Fibroblast of the aortic adventitia (primary cell): ENCODE measurements around the gene ZCCHC7. TPM values are rescaled to one million over a fixed set of nuclear protein-coding genes. Genes with fewer than 3 reads are reported as not detected.
"Not testable (repeated sequence)": the region's sequence is repeated elsewhere in the genome, so short reads cannot be mapped to it uniquely, and the experiment has no call there.

Source experiments
- DNase-seq: peaks from one replicate; pipeline ENCODE4 v3.0.0-alpha.2; 2010; ENCODE audit warnings: low read depth
- H3K4me3 ChIP-seq: 2 replicates; pipeline ENCODE4 v1.5.1; 2011; ENCODE audit warnings: low read depth, mild to moderate bottlenecking, control low read depth, low read length, moderate library complexity
- total RNA-seq: library from RNA; depleted of rRNA; stranded (reverse); fragments of >200 nt; gene quantifications from 2 replicates; pipeline ENCODE4 v1.2.3, GENCODE V29; 2012; ENCODE audit warnings: low replicate concordance
- TF ChIP-seq, protein P1 (sequence below): IDR thresholded peaks from 2 replicates; pipeline ENCODE4 v1.5.1; 2011; ENCODE audit warnings: mild to moderate bottlenecking, low read length, control low read depth, inconsistent platforms; ENCODE audit not compliant: insufficient read depth

Gene ZCCHC7
- total RNA-seq, 1 donor: 31.8 TPM

DNA sequence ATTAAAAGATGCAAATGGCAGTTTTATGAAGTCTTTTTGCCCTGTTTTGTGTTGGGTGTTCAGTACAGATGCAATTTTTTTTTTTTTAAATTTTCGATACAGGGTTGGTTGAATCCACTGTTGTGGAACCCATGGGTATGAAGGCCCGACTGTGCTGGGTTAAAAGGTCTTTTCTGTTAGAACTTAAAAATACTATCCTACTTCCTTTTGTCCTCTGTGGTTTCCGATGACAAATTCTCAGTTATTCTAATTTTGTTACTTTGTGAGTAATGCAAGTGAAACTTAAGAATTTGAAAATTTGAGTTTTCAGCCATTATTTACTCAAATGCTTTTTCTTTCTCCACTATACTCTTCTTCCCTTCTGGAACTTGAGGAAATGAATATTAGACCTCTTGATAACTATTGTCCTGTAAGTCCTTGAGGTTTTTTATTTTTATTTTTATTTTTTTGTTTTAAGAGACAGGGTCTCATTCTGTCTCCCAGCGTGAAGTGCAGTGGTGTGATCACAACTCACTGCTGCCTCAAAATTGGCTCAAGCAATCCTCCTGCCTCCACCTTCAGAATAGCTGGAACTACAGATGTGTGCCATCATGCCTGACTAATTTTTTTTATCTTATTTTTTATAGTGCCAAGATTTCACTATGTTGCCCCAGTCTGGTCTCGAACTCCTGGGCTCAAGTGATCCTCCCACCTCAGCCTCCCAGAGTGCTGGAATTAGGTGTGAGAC, 67.5 kb downstream of the ZCCHC7 start:
- no peak for DNase-seq
- TF ChIP-seq, protein P1, sequence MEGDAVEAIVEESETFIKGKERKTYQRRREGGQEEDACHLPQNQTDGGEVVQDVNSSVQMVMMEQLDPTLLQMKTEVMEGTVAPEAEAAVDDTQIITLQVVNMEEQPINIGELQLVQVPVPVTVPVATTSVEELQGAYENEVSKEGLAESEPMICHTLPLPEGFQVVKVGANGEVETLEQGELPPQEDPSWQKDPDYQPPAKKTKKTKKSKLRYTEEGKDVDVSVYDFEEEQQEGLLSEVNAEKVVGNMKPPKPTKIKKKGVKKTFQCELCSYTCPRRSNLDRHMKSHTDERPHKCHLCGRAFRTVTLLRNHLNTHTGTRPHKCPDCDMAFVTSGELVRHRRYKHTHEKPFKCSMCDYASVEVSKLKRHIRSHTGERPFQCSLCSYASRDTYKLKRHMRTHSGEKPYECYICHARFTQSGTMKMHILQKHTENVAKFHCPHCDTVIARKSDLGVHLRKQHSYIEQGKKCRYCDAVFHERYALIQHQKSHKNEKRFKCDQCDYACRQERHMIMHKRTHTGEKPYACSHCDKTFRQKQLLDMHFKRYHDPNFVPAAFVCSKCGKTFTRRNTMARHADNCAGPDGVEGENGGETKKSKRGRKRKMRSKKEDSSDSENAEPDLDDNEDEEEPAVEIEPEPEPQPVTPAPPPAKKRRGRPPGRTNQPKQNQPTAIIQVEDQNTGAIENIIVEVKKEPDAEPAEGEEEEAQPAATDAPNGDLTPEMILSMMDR: no peak
- no peak overlapping the region for H3K4me3 ChIP-seq

DNA sequence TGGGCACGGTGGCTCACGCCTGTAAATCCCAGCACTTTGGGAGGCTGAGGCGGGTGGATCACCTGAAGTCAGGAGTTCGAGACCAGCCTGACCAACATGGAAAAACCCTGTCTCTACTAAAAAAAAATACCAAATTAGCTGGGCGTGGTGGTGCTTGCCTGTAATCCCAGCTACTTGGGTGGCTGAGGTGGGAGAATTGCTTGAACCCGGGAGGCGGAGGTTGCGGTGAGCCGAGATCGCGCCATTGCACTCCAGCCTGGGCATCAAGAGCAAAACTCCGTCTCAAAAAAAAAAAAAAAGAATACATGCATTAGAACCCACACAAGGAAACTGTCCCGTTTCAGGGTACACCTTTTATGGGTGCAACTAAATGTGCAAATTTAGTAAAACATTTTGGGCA, 70.4 kb downstream of the ZCCHC7 start:
- not testable (repeated sequence) for DNase-seq, H3K4me3 ChIP-seq

DNA sequence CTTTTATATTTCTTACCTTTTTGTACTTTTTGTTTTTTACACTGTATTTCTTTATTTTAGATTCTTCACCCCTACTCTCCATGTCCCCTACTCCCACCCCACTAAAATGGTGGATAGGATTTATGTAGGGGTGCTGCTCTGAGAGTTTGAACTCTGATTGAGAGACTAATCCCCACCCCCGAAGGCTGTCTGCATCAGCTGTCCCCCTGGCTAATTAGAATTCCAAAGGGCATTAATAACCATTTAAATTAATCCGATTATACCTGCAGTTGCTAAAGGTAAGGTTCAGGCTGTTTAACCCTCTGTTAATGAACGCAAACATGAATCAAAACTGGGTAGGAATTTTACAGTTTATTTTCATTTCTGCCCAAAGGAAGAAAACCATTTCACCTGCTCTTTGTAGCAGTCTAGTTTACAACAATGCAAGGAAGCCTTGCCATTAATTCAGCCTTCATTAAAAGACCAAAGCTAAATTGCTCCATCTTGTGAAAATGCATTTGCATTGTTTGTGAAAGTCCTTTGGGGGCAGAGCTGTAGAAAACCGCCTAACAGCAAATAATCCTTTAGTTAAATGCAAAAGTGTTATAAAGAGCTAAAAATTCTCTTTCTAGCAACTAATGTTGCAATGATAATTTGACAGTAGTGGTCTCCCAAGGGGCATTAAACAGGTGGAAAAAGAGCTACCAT, 71.2 kb downstream of the ZCCHC7 start:
- no peak overlapping the region for H3K4me3 ChIP-seq
- DNase-seq: no peak
- TF ChIP-seq, protein P1: no peak

DNA sequence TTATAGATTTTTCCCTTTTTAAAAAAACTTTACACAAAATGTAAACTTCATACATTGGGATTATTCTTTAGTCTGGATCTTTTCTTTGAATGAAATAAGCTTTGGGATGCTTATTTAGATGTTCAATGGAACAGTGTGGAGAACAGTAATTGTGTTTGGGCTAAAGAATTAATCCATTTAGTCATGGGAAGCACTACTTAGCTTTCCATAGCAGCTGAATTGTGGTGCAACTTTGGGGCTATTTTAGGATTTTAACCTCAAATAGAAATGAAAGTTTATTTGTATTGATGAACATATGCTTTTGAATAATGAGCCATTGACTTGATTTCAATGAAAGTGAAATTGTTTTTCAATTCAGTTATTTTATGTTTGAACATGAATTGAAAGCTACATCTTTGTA, 72.4 kb downstream of the ZCCHC7 start:
- H3K4me3 ChIP-seq: no peak overlapping the region
- TF ChIP-seq, protein P1: no peak
- DNase-seq: no peak

DNA sequence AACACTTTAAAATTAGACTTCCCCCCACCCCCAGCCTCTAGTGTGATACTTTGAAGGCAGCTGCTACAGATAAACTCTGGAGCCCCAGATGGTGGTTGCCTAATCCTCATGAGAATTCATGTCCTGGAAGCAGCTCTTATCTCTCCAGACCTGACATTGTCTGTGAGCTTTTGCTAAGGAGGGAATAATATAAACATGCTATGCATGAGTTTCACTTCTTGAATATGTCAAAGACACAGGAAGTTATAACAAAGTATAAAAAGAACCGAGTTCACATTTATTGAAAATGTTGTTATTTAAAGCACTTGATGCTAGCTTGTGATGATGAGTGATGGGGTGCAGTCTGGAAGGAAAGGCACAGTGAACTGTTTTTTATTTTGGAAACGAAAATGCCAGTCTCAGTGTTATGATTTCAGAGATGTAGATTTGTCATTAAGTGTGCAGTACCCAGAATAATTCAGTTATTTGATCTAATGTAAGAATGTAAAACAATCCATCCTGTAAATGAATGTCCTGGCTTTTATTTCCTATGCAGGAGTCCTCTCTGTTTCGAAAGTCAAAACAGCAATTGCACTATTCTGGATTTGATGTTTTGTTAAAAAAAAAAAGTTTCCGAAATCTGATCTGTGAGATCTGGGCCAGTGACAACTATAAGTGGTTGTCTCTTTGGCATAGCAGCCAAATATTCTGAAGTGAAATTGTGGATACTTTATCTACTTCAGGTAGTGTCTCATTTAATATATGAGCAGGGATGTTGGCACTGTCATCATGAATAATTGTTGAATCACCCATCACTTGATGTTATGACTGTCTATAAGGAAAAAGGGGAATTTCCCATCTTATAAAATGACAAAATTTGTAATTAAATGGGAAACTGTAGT, 77.0 kb downstream of the ZCCHC7 start:
- TF ChIP-seq, protein P1: no peak
- no peak overlapping the region for H3K4me3 ChIP-seq
- DNase-seq: peak; percentile 46

DNA sequence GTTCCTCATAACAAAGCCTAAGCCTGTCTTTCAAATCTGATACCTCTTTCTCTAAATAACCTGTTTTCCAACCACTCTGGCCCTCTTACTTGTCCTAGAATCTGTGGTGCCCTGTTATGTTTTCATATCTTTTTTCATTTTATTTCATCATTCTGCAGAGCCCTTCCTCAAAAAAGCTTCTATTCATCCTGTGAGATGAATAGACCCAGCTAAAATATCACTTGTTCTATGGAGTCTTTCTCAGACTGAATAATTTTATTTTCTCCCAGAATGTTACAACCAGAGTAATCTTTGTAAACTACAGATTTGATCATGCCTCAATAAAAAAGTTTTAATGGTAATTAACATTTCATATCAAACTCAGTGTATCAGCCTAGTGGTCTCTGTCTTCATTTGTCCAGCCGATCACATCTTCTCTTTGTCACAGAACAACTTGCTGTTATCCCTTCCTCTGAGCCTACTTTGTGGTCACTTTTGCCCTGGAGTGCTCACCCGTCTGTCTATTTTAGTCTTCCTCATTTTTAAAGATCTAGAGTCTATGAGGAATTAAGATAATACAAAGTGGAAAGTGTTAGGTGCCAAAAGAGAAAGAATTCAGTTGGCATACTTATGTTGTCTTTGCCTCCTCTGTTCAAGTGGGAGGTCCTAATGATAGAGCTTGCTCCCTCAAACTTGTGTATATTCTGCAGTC, 77.8 kb downstream of the ZCCHC7 start:
- TF ChIP-seq, protein P1: no peak
- no peak overlapping the region for H3K4me3 ChIP-seq

More for the DNA sequence above, 77.8 kb downstream of the ZCCHC7 start:
- DNase-seq: peak; percentile 15
